Activated CD4-positive, alpha-beta T cell treated with anti-CD3 and anti-CD28 coated beads, Interleukin-2, amount 50 U/mL, for 1 hour (primary cell): ENCODE results near the gene FRRS1.
A peak's percentile ranks its signal among the peaks of the same experiment; 100 is the strongest.
"Not testable (repeated sequence)": the region's sequence is repeated elsewhere in the genome, so short reads cannot be mapped to it uniquely, and the experiment has no call there.

ENCODE experiments used
- DNase-seq: peaks from one replicate; pipeline ENCODE4 v3.0.0-alpha.2; 2020

FRRS1 gene

GRCh38 chr1:99766378-99766800, at the start of gene FRRS1:
TSS of gene FRRS1 (minus strand) at chr1:99766635. CDS start at chr1:99748768, 17,867 bp downstream.
- DNase-seq = peak; percentile 10

- DNase-seq = no peak
Measured at GRCh38 chr1:99814373-99814900, 48.0 kb upstream of the FRRS1 start.

- no peak for DNase-seq
Measured at GRCh38 chr1:99811747-99812146, 45.3 kb upstream of the FRRS1 start.

- no peak for DNase-seq
Measured at GRCh38 chr1:99811075-99811474, 44.6 kb upstream of the FRRS1 start.

- DNase-seq = peak; percentile 1
Measured at GRCh38 chr1:99808391-99809115, 42.1 kb upstream of the FRRS1 start.

GRCh38 chr1:99806882-99807281, 40.4 kb upstream of the FRRS1 start:
- DNase-seq = no peak

- no peak for DNase-seq
Measured at GRCh38 chr1:99801584-99801983, 35.1 kb upstream of the FRRS1 start.

- not testable (repeated sequence) for DNase-seq
Measured at GRCh38 chr1:99793861-99794260, 27.4 kb upstream of the FRRS1 start.

- DNase-seq = no peak
Measured at GRCh38 chr1:99789715-99790114, 23.3 kb upstream of the FRRS1 start.

- DNase-seq = no peak
Measured at GRCh38 chr1:99788896-99789295, 22.5 kb upstream of the FRRS1 start.

GRCh38 chr1:99786751-99787501, 20.5 kb upstream of the FRRS1 start:
- no peak for DNase-seq

- DNase-seq = no peak
Measured at GRCh38 chr1:99784809-99785255, 18.4 kb upstream of the FRRS1 start.

GRCh38 chr1:99784143-99784542, 17.7 kb upstream of the FRRS1 start:
- DNase-seq = no peak

GRCh38 chr1:99782920-99783319, 16.5 kb upstream of the FRRS1 start:
- DNase-seq = no peak

- DNase-seq = no peak
Measured at GRCh38 chr1:99782397-99782796, 16.0 kb upstream of the FRRS1 start.

- DNase-seq = no peak
Measured at GRCh38 chr1:99781798-99782197, 15.4 kb upstream of the FRRS1 start.

- DNase-seq = no peak
Measured at GRCh38 chr1:99777752-99778151, 11.3 kb upstream of the FRRS1 start.

GRCh38 chr1:99776120-99776519, 9.7 kb upstream of the FRRS1 start:
- DNase-seq = no peak

- DNase-seq = no peak
Measured at GRCh38 chr1:99772809-99773208, 6.4 kb upstream of the FRRS1 start.

- DNase-seq = no peak
Measured at GRCh38 chr1:99771513-99771918, 5.1 kb upstream of the FRRS1 start.

GRCh38 chr1:99768524-99769245, 2.2 kb upstream of the FRRS1 start:
- DNase-seq = no peak

- no peak for DNase-seq
Measured at GRCh38 chr1:99768104-99768503, 1.7 kb upstream of the FRRS1 start.

- no peak for DNase-seq
Measured at GRCh38 chr1:99764909-99765308, 1.5 kb downstream of the FRRS1 start.
